GM12891 (cell line): ENCODE data around the gene CYTH1.

Source experiments
- DNase-seq: peaks from one replicate; pipeline ENCODE4 v3.0.0; 2011; ENCODE audit warnings: low spot score; ENCODE audit not compliant: insufficient read length
- FAIRE-seq: peaks from 2 replicates; lab custom pipeline; 2011; peaks lifted over from hg19 to GRCh38; lab: Jason Lieb, UNC
- PAX5 ChIP-seq: IDR thresholded peaks from 2 replicates; pipeline ENCODE4 v1.6.1; 2011; ENCODE audit warnings: low read length, moderate library complexity, mild to moderate bottlenecking; ENCODE audit not compliant: insufficient read depth, severe bottlenecking
- POLR2A ChIP-seq: IDR thresholded peaks from 2 replicates; pipeline ENCODE4 v1.6.1; 2011; ENCODE audit warnings: low read depth, low read length, control low read depth
- POLR2AphosphoS5 ChIP-seq: IDR thresholded peaks from 2 replicates; pipeline ENCODE4 v1.6.1; 2011; ENCODE audit warnings: low read depth, low read length, control low read depth
- POU2F2 ChIP-seq: IDR thresholded peaks from 2 replicates; pipeline ENCODE4 v1.6.1; 2011; ENCODE audit warnings: low read depth, mild to moderate bottlenecking, control low read depth, low read length, moderate library complexity
- SPI1 ChIP-seq: IDR thresholded peaks from 2 replicates; pipeline ENCODE4 v1.6.1; 2011; ENCODE audit warnings: low read depth, low read length, control low read depth
- TAF1 ChIP-seq: IDR thresholded peaks from 2 replicates; pipeline ENCODE4 v1.6.1; 2011; ENCODE audit warnings: low read depth, low read length, control low read depth

The CYTH1 gene

DNA sequence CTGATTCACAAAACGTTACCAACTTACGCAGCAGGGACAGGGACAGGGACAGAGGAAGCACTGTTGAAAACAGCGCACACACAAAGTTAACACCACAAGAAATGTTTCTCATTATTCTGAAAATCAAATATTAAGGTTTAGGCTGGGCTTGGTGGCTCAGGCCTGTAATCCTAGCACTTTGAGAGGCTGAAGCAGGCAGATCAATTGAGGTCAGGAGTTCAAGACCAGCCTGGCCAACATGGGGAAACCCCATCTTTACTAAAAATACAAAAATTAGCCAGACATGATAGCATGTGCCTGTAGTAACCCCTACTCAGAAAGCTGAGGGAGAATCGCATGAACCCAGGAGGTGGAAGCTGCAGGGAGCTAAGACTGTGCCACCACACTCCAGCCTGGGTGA lies 4.2 kb downstream of the CYTH1 start:
- DNase-seq, result no peak
- no peak for FAIRE-seq
- TF ChIP-seq POLR2A (no peak), PAX5 (no peak), POLR2AphosphoS5 (no peak)

DNA sequence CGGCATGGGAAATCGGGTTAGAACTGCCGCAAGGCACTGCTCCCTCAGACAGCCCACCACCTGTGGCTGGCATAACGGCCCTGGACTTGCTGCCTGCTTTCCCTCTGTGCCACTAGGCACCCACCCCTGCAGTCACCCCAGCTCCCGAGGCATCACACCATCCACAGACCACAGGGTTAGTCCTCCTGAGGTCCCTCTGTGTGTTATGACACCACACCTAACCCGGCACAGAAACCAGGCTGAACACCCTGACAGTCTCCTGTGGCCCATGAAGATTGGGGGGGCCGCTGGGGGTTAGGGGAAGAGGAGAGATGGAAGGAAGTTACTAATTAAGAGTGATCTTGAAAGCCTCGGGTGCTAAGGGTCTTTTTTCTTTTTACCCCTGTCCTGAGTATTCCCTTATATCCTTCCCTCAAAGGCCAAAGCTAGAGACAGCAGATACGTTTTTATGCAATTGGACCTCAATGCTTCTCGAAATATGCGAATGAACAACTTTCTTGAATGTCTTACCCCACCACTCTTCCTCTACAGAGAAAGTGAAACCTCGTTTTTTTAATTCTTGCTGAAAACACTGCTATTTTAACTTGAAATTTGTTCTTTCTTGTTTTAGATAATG lies 7.0 kb downstream of the CYTH1 start:
- FAIRE-seq (peak; percentile 90), DNase-seq (no peak)
- TF ChIP-seq TAF1 (peak; percentile 73; the same call in 1 of the 2 replicates), POLR2AphosphoS5 (peak; percentile 90), SPI1 (no peak), PAX5 (peak; percentile 1), POLR2A (peak; percentile 91)

GRCh38 chr17:78774453-78774852 lies 7.6 kb downstream of the CYTH1 start:
- DNase-seq (no peak), FAIRE-seq (no peak)
- TF ChIP-seq POU2F2 (no peak), TAF1 (no peak; the same call in 1 of the 2 replicates), PAX5 (no peak), POLR2AphosphoS5 (no peak), POLR2A (no peak), SPI1 (no peak)

DNA sequence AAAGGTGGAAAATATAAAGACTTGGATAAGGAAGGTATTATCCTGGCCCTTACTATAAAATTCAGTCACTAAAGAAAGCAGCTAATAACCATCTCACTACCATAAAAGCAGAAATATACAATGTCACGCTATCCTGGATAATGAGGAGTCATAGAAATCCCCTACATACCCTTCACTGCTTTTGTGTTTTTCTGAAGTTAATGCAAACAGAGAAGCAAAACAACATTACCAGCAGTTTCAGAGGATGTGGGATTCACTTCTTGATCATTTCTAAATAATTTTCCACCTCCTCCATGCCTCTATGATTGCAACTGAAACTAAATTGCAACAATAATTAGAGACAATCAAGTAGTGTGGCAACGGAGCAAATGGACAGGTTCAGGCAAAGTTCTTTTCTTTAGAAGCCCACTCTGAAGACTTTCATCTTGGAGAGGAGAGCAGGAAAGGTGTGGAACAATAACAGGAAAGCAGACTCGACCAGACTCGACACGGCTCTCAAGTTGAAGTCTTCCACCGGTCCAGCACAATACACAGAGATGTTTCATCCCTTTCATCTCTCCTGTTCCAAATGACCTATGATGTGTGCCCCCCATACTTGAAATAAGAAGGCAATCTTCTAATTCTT lies 10.2 kb downstream of the CYTH1 start:
- FAIRE-seq (peak; percentile 82), DNase-seq (no peak)
- TF ChIP-seq POLR2AphosphoS5 (peak; percentile 11; the same call in 1 of the 2 replicates), POU2F2 (no peak), TAF1 (no peak), POLR2A (peak; percentile 39; the same call in 1 of the 2 replicates), SPI1 (peak; percentile 84)

DNA sequence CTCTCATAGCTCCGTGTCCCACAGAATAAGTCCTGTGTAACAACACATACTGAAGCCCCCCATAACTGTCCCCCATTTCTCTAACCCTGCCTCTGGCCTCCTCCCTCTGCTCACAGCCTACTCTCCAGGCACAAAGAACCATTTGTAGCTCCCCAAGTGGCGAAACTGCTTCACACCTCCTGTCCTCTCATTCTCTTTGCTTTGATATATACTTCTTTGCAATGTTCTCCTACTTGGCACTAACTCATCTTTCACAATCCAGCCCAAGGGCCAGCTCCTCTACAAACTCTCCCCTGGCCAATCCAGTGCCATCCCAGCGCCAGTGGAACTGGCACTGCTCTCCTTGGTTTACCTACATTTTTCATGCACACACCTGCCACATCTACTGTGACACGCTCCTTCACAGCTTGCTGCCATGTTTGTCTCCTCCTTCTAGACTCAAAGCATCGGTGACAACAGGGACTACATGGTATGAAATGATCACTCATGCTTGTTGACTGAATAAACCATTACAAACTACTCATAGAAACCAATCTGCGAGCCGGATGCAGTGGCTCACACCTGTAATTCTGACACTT lies 12.8 kb downstream of the CYTH1 start:
- no peak for DNase-seq
- peak; percentile 75 for FAIRE-seq
- TF ChIP-seq SPI1, result no peak
- TF ChIP-seq TAF1, result no peak
- no peak; the same call in 1 of the 2 replicates for TF ChIP-seq POLR2AphosphoS5

DNA sequence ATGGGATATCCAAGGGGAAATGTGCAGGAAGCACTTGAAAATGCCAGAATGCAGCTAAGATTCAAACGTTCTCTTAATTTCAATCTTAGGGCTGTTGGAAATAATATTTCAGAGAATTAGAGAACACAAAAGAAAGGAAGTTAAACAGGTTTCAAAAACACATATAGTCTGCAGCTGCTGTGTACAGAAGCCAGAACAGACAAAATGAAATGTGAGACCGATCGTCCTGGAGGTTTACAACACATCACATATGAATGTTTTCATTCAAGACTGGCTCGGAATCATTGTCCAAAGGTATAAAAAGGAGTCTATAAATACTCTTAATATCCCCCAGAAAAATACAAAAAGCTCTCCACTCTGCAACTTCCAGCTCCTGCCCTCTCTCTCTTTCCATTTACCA lies 14.3 kb downstream of the CYTH1 start:
- TF ChIP-seq TAF1 (no peak), PAX5 (no peak), POU2F2 (no peak), POLR2A (0 out of 2 replicates have a peak, but pooled peaks have one; percentile 23)
- FAIRE-seq (peak; percentile 5), DNase-seq (no peak)

DNA sequence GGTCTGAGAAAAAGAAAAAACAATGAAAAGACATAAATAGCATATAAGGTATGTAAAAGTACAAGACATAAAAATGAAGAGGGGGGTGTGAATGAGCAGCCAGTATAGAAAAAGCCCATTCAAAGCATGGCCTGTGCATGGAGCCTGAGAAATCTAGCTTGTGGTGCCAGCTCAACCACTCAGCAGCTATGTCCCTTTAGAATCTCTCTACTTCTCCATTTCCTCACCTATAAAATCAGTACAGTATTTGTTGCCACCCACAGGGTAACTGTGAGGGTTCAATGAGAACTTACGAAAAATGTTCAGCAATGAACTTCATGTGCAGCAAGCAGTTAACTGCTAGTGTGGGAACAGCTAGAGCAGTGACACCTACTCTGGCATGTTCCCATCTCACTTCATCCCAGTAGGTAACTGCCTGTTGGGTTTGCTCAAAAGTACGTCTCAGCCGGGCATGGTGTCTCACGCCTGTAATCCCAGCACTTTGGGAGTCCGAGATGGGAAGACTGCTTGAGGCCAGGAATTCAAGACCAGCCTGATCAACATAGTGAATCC lies 15.3 kb downstream of the CYTH1 start:
- DNase-seq (no peak), FAIRE-seq (peak; percentile 87)
- TF ChIP-seq TAF1 (no peak), POLR2AphosphoS5 (0 out of 2 replicates have a peak, but pooled peaks have one; percentile 5)

DNA sequence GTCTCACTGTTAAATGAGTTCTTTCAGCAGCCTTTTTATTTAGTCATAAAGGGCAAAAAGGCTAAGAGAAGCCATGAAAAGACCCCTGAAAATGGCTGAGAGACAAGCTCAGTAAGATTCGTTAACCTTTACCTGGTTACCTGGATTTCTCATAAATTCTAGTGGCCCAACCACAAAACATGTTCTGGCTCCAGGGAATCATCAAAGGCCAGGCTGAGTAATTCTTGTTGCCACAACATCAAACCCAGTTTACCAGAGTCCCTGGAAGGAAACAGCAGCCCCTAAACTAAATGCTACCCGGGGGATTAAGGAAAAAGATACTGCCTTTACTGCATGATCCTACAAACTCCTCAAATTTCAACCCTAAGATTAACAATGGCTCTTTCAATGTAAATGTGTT lies 15.8 kb downstream of the CYTH1 start:
- DNase-seq (no peak), FAIRE-seq (no peak)
- no peak for TF ChIP-seq POU2F2
- TF ChIP-seq PAX5, result no peak
- TF ChIP-seq TAF1, result no peak
- no peak for TF ChIP-seq POLR2A
- TF ChIP-seq SPI1, result no peak
- TF ChIP-seq POLR2AphosphoS5, result no peak

DNA sequence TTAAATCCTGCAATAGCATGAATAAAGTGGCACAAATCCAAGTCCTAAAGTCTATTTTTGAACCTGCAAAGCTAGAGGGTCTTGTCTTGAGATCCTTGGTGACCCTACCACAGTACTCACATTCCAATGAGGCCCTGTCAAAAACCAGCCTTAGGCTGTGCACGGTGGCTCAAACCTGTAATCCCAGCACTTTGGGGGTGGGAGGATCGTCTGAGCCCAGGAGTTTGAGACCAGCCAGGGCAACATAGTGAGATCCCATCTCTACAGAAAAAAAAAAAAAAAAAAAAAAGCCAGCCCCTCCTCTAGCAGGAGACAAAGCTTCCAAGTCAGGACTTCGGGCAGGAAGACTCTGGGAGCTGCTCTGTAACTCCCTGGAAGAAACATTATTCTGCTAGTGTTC lies 16.3 kb downstream of the CYTH1 start:
- TF ChIP-seq POU2F2 (no peak), PAX5 (no peak), POLR2AphosphoS5 (no peak), SPI1 (no peak), TAF1 (no peak), POLR2A (no peak)
- FAIRE-seq (no peak), DNase-seq (no peak)
